ENCODE measurements around the gene MICAL2. TPM values are rescaled to one million over a fixed set of nuclear protein-coding genes. Genes with fewer than 3 reads are reported as not detected.

MICAL2 gene, protein sequence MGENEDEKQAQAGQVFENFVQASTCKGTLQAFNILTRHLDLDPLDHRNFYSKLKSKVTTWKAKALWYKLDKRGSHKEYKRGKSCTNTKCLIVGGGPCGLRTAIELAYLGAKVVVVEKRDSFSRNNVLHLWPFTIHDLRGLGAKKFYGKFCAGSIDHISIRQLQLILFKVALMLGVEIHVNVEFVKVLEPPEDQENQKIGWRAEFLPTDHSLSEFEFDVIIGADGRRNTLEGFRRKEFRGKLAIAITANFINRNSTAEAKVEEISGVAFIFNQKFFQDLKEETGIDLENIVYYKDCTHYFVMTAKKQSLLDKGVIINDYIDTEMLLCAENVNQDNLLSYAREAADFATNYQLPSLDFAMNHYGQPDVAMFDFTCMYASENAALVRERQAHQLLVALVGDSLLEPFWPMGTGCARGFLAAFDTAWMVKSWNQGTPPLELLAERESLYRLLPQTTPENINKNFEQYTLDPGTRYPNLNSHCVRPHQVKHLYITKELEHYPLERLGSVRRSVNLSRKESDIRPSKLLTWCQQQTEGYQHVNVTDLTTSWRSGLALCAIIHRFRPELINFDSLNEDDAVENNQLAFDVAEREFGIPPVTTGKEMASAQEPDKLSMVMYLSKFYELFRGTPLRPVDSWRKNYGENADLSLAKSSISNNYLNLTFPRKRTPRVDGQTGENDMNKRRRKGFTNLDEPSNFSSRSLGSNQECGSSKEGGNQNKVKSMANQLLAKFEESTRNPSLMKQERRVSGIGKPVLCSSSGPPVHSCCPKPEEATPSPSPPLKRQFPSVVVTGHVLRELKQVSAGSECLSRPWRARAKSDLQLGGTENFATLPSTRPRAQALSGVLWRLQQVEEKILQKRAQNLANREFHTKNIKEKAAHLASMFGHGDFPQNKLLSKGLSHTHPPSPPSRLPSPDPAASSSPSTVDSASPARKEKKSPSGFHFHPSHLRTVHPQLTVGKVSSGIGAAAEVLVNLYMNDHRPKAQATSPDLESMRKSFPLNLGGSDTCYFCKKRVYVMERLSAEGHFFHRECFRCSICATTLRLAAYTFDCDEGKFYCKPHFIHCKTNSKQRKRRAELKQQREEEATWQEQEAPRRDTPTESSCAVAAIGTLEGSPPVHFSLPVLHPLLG
- 3.4 TPM for polyA plus RNA-seq (2012; ENCODE audit: low read depth, missing spikeins)

GRCh38 chr11:12110201-12110713, at the start of gene MICAL2:
Gene MICAL2 (plus strand): TSS chr11:12110590. CDS start chr11:12162156, 51,566 bp downstream.
- FAIRE-seq (peak; percentile 84), DNase-seq (ENCODE audit: insufficient read length, low spot score) (peak; percentile 97)
- TF ChIP-seq POLR2AphosphoS5 (IDR thresholded peaks at IDR 0.05; ENCODE audit: low read depth, low read length) (no peak), PAX5 (IDR thresholded peaks at IDR 0.05; ENCODE audit: insufficient read depth, low read length, severe bottlenecking) (no peak), POU2F2 (IDR thresholded peaks at IDR 0.05; ENCODE audit: low read depth, low read length) (no peak), POLR2A (IDR thresholded peaks at IDR 0.05; ENCODE audit: low read depth, low read length) (no peak), SPI1 (IDR thresholded peaks at IDR 0.05; ENCODE audit: low read depth, low read length) (no peak), TAF1 (IDR thresholded peaks at IDR 0.05; ENCODE audit: low read depth, low read length) (no peak)

- no peak for DNase-seq (ENCODE audit: insufficient read length, low spot score)
- no peak for TF ChIP-seq POU2F2 (IDR thresholded peaks at IDR 0.05; ENCODE audit: low read depth, low read length)
- TF ChIP-seq SPI1 (IDR thresholded peaks at IDR 0.05; ENCODE audit: low read depth, low read length): no peak
- no peak for TF ChIP-seq PAX5 (IDR thresholded peaks at IDR 0.05; ENCODE audit: insufficient read depth, low read length, severe bottlenecking)
- TF ChIP-seq TAF1 (IDR thresholded peaks at IDR 0.05; ENCODE audit: low read depth, low read length): no peak
These were observed 48.4 kb upstream of the MICAL2 start for GRCh38 chr11:12061851-12062560.

DNA sequence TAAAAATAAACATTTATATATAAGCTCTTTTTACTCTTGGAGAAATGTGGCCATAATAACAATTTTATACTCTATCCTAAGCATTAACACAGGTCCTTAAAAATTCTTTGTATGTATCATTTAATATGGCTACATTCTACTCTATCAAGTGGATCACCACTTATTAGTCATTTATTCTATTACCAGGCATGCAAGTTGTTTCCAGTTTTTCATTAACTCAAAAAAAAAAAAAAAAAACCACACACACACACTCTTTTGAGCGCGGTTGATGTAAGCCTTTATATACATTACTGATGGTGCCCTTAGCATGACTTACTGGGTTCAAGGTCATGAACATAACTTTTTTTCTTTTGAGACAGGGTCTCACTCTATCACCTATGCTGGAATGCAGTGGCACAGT, 47.1 kb upstream of the MICAL2 start:
- TF ChIP-seq SPI1 (IDR thresholded peaks at IDR 0.05; ENCODE audit: low read depth, low read length): no peak
- TF ChIP-seq PAX5 (IDR thresholded peaks at IDR 0.05; ENCODE audit: insufficient read depth, low read length, severe bottlenecking): no peak
- TF ChIP-seq POU2F2 (IDR thresholded peaks at IDR 0.05; ENCODE audit: low read depth, low read length): no peak
- TF ChIP-seq TAF1 (IDR thresholded peaks at IDR 0.05; ENCODE audit: low read depth, low read length): no peak
- TF ChIP-seq POLR2A (IDR thresholded peaks at IDR 0.05; ENCODE audit: low read depth, low read length): no peak
- no peak for TF ChIP-seq POLR2AphosphoS5 (IDR thresholded peaks at IDR 0.05; ENCODE audit: low read depth, low read length)
- no peak for FAIRE-seq
- no peak for DNase-seq (ENCODE audit: insufficient read length, low spot score)

More at GRCh38 chr11:12061851-12062560, 48.4 kb upstream of the MICAL2 start:
- FAIRE-seq: no peak

DNA sequence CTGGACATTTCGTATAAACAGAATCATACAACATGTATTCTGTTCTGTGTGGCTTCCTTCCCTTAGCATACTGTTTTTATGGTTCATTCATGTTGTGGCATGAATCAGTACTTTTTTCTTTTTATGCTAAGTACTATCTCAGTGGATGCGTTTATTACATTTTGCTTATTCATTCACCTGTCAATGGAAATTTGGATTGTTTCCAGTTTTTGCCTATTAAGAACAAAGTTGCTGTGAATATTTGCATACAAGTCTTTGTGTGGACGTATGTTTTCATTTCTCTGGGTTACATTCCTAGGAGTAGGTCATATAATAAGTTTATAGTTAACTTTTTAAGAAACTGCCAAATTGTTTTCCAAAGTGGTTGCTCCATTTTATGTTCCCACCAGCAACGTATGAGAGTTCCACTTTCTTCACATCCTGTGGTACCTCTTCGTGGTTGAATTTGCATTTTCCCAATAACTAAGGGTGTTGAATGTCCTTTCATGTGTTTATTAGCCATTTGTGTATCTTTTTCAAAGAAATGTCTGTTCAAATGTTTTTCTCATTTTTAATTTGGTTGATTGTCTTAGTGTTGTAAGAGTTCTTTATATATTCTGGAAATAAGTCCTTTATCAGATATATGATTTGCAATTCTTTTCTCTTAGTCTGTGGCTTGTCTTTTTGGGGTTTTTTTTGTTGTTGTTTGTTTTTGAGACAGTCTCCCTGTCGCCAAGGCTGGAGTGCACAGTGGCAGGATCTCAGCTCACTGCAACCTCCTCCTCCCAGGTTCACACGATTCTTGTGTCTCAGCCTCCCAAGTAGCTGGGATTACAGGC, 46.0 kb upstream of the MICAL2 start:
- no peak for DNase-seq (ENCODE audit: insufficient read length, low spot score)
- FAIRE-seq: no peak
- no peak for TF ChIP-seq POLR2AphosphoS5 (IDR thresholded peaks at IDR 0.05; ENCODE audit: low read depth, low read length)
- no peak for TF ChIP-seq TAF1 (IDR thresholded peaks at IDR 0.05; ENCODE audit: low read depth, low read length)
- TF ChIP-seq PAX5 (IDR thresholded peaks at IDR 0.05; ENCODE audit: insufficient read depth, low read length, severe bottlenecking): no peak
- no peak for TF ChIP-seq SPI1 (IDR thresholded peaks at IDR 0.05; ENCODE audit: low read depth, low read length)
- TF ChIP-seq POU2F2 (IDR thresholded peaks at IDR 0.05; ENCODE audit: low read depth, low read length): no peak
- TF ChIP-seq POLR2A (IDR thresholded peaks at IDR 0.05; ENCODE audit: low read depth, low read length): no peak

DNA sequence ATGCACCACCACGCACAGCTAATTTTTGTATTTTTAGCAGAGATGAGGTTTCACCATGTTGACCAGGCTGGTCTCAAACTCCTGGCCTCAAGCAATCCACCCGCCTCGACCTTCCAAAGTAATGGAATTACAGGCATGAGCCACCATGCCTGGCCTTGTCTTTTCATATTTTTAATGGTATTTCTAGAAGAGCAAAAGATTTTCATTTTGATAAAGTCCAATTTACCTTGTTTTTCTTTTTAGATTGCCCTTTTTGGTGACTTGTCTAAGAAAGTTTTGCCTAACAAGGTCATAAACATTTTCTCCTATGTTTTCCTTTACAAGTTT, 45.5 kb upstream of the MICAL2 start:
- DNase-seq (ENCODE audit: insufficient read length, low spot score) (no peak), FAIRE-seq (no peak)
- TF ChIP-seq PAX5 (IDR thresholded peaks at IDR 0.05; ENCODE audit: insufficient read depth, low read length, severe bottlenecking): no peak
- TF ChIP-seq POLR2A (IDR thresholded peaks at IDR 0.05; ENCODE audit: low read depth, low read length): no peak
- TF ChIP-seq POLR2AphosphoS5 (IDR thresholded peaks at IDR 0.05; ENCODE audit: low read depth, low read length): no peak
- no peak for TF ChIP-seq POU2F2 (IDR thresholded peaks at IDR 0.05; ENCODE audit: low read depth, low read length)
- TF ChIP-seq SPI1 (IDR thresholded peaks at IDR 0.05; ENCODE audit: low read depth, low read length): no peak
- TF ChIP-seq TAF1 (IDR thresholded peaks at IDR 0.05; ENCODE audit: low read depth, low read length): no peak

- no peak for FAIRE-seq
- TF ChIP-seq SPI1 (IDR thresholded peaks at IDR 0.05; ENCODE audit: low read depth, low read length): no peak
- no peak for DNase-seq (ENCODE audit: insufficient read length, low spot score)
These were observed 44.2 kb upstream of the MICAL2 start for GRCh38 chr11:12066056-12066798.

- DNase-seq (ENCODE audit: insufficient read length, low spot score) (no peak), FAIRE-seq (no peak)
- TF ChIP-seq PAX5 (IDR thresholded peaks at IDR 0.05; ENCODE audit: insufficient read depth, low read length, severe bottlenecking): no peak
- TF ChIP-seq POLR2A (IDR thresholded peaks at IDR 0.05; ENCODE audit: low read depth, low read length): no peak
- no peak for TF ChIP-seq TAF1 (IDR thresholded peaks at IDR 0.05; ENCODE audit: low read depth, low read length)
- TF ChIP-seq SPI1 (IDR thresholded peaks at IDR 0.05; ENCODE audit: low read depth, low read length): no peak
- TF ChIP-seq POU2F2 (IDR thresholded peaks at IDR 0.05; ENCODE audit: low read depth, low read length): no peak
- no peak for TF ChIP-seq POLR2AphosphoS5 (IDR thresholded peaks at IDR 0.05; ENCODE audit: low read depth, low read length)
These were observed 43.4 kb upstream of the MICAL2 start for GRCh38 chr11:12066799-12067508.
